Liver (tissue), 9 donors: ENCODE results near the gene SYNPR. TPM values are rescaled to one million over a fixed set of nuclear protein-coding genes. Genes with fewer than 3 reads are reported as not detected.

Experiments
- DNase-seq: peaks from one replicate; pipeline ENCODE4 v3.0.0-alpha.2; 2017; ENCODE audit warnings: low spot score
- H3K27ac ChIP-seq, 2 donors: one replicate each; pipeline ENCODE4 v1.7.0; 2013; ENCODE audit warnings: inconsistent platforms in 2 of 2, low read length in 2 of 2, control low read depth in 1 of 2, low read depth in 1 of 2, mild to moderate bottlenecking in 1 of 2
- H3K27me3 ChIP-seq, 4 donors: one replicate each; pipeline versions ENCODE4 v1.6.1 to v1.7.0; 2013; ENCODE audit warnings: low read length in 3 of 4, inconsistent platforms in 1 of 4, mild to moderate bottlenecking in 1 of 4, moderate library complexity in 1 of 4; ENCODE audit not compliant: control insufficient read depth in 4 of 4, insufficient read depth in 4 of 4
- H3K36me3 ChIP-seq, 4 donors: one replicate each; pipeline versions ENCODE4 v1.6.1 to v1.7.0; 2013; ENCODE audit warnings: low read length in 3 of 4, mild to moderate bottlenecking in 3 of 4, low read depth in 1 of 4, moderate library complexity in 1 of 4; ENCODE audit not compliant: control insufficient read depth in 4 of 4, insufficient read depth in 3 of 4
- H3K4me1 ChIP-seq, 4 donors: one replicate each; pipeline versions ENCODE4 v1.6.1 to v1.7.0; 2013; ENCODE audit warnings: low read length in 3 of 4, mild to moderate bottlenecking in 3 of 4, moderate library complexity in 1 of 4; ENCODE audit not compliant: control insufficient read depth in 4 of 4, insufficient read depth in 4 of 4
- H3K4me3 ChIP-seq, 3 donors: one replicate each; pipeline versions ENCODE4 v1.6.1 to v1.7.0; 2013; ENCODE audit warnings: low read length in 3 of 3, control low read depth in 1 of 3, low read depth in 1 of 3, mild to moderate bottlenecking in 1 of 3
- H3K9ac ChIP-seq, 2 donors: one replicate each; pipeline ENCODE4 v1.7.0; 2013; ENCODE audit warnings: low read length in 2 of 2, mild to moderate bottlenecking in 2 of 2, moderate library complexity in 2 of 2, control low read depth in 1 of 2, low read depth in 1 of 2
- H3K9me3 ChIP-seq, 4 donors: one replicate each; pipeline versions ENCODE4 v1.6.1 to v1.7.0; 2013; ENCODE audit warnings: low read length in 3 of 4; ENCODE audit not compliant: control insufficient read depth in 4 of 4
- EGR1 ChIP-seq, 2 donors: IDR thresholded peaks; 2 replicates each; pipeline ENCODE4 v1.6.1; 2016 to 2018; ENCODE audit warnings: antibody characterized with exemption in 2 of 2, low read depth in 2 of 2
- FOXA1 ChIP-seq: IDR thresholded peaks from 2 replicates; pipeline ENCODE4 v1.6.1; 2016; ENCODE audit warnings: antibody characterized with exemption
- FOXA2 ChIP-seq: IDR thresholded peaks from 2 replicates; pipeline ENCODE4 v1.6.1; 2016; ENCODE audit warnings: antibody characterized with exemption
- GABPA ChIP-seq, 2 donors: IDR thresholded peaks in 1 of 2; conservative IDR thresholded peaks in 1 of 2; 2 replicates each; pipeline ENCODE4 v1.6.1; 2016; ENCODE audit warnings: antibody characterized with exemption in 2 of 2, mild to moderate bottlenecking in 1 of 2, moderate library complexity in 1 of 2
- HNF4A ChIP-seq, 2 donors: conservative IDR thresholded peaks; 2 replicates each; pipeline ENCODE4 v1.6.1; 2016; ENCODE audit warnings: antibody characterized with exemption in 2 of 2, mild to moderate bottlenecking in 2 of 2
- HNF4G ChIP-seq: IDR thresholded peaks from 2 replicates; pipeline ENCODE4 v1.6.1; 2016; ENCODE audit warnings: antibody characterized with exemption
- JUND ChIP-seq, 2 donors: IDR thresholded peaks; 2 replicates each; pipeline ENCODE4 v1.6.1; 2016; ENCODE audit warnings: antibody characterized with exemption in 2 of 2
- NR2F2 ChIP-seq: IDR thresholded peaks from 2 replicates; pipeline ENCODE4 v1.6.1; 2016; ENCODE audit warnings: antibody characterized with exemption
- RAD21 ChIP-seq, 2 donors: IDR thresholded peaks; 2 replicates each; pipeline ENCODE4 v1.6.1; 2016; ENCODE audit warnings: antibody characterized with exemption in 2 of 2, mild to moderate bottlenecking in 2 of 2
- RXRA ChIP-seq, 2 donors: IDR thresholded peaks; 2 replicates each; pipeline ENCODE4 v1.6.1; 2017 to 2018; ENCODE audit warnings: antibody characterized with exemption in 2 of 2, mild to moderate bottlenecking in 1 of 2
- SP1 ChIP-seq: IDR thresholded peaks from 2 replicates; pipeline ENCODE4 v1.6.1; 2018; ENCODE audit warnings: antibody characterized with exemption, mild to moderate bottlenecking
- TAF1 ChIP-seq: conservative IDR thresholded peaks from 2 replicates; pipeline ENCODE4 v1.6.1; 2016; ENCODE audit warnings: antibody characterized with exemption, mild to moderate bottlenecking
- YY1 ChIP-seq: IDR thresholded peaks from 2 replicates; pipeline ENCODE4 v1.6.1; 2016; ENCODE audit warnings: antibody characterized with exemption, mild to moderate bottlenecking
- WGBS: extraction: QIAGEN DNeasy Blood & Tissue Kit; methylation state at CpG from one replicate; pipeline ENCODE4 v1.1.7; 2013; 5-methylcytosine and 5-hydroxymethylcytosine counted together
- polyA plus RNA-seq, 2 donors: library from polyadenylated mRNA; stranded (reverse) in 1 of 2; unstranded in 1 of 2; fragments of 200-250 nt in 1 of 2; fragments of >200 nt in 1 of 2; fragmentation: Nextera tagmentation in 1 of 2; extraction: Ambion mirVana in 1 of 2; gene quantifications; one replicate each; pipeline versions ENCODE4 v1.2.1 to v1.2.3, GENCODE V29; 2013 to 2015
- total RNA-seq, 2 donors: library from RNA; depleted of rRNA; stranded (reverse); fragments of >200 nt; gene quantifications; one replicate each; pipeline ENCODE4 v1.2.3, GENCODE V29; 2014
- TF ChIP-seq, protein P1 (sequence below): IDR thresholded peaks from 2 replicates; pipeline ENCODE4 v1.6.1; 2016; ENCODE audit warnings: antibody characterized with exemption, mild to moderate bottlenecking
- TF ChIP-seq, protein P2 (sequence below): IDR thresholded peaks from 2 replicates; pipeline ENCODE4 v1.6.1; 2016; ENCODE audit warnings: antibody characterized with exemption
- TF ChIP-seq, protein P3 (sequence below): fragments of 150-350 bp; IDR thresholded peaks from 2 replicates; pipeline ENCODE4 v1.5.1; 2017; ENCODE audit warnings: improper control_type of control experiment, low read depth, low read length; ENCODE audit not compliant: missing input control
- TF ChIP-seq, protein P4 (sequence below): IDR thresholded peaks from 2 replicates; pipeline ENCODE4 v1.6.1; 2016; ENCODE audit warnings: antibody characterized with exemption
- TF ChIP-seq, protein P5 (sequence below): IDR thresholded peaks from 2 replicates; pipeline ENCODE4 v1.6.1; 2016; ENCODE audit warnings: antibody characterized with exemption
- donor health status: healthy.
- donor health status: healthy.
- donor health status: healthy.
- donor health status: healthy.
- donor health status: healthy.

Gene SYNPR
- total and polyA plus RNA-seq, 4 donors = not detected

DNA sequence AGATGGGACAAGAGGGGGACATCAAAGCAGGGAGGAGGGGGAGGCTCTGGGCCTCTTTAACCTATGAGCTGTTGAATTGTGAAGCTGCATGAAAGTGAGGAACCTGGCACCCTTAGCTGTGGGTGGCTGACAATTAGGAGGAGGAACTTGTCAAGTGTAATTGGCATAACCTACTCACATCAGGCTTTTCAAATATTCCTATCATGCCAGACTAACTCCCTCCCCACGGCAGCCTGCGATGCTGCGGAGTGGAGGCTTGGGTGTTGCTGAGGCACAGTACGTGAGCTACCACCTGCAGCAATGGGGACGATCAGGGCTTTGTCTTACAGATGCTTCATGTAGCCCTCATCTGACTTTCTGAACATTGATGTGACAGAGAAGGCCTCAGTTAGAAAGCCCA lies 193.7 kb downstream of the SYNPR start:
- DNase-seq = no peak
- Histone ChIP-seq H3K27me3 (no peaks in the 10 kb centered on the region), H3K4me3 (no peak overlapping the region), H3K36me3 (no peaks in the 10 kb centered on the region), H3K9ac (no peak overlapping the region), H3K9me3 (no peaks in the 10 kb centered on the region), H3K27ac (no peak overlapping the region), H3K4me1 (no peaks in the 10 kb centered on the region)
- WGBS = 83% methylated on average over 5 of the region's 5 CpGs
- TF ChIP-seq FOXA1 (no peak), SP1 (no peak), RXRA (IDR thresholded peaks at IDR 0.05) (no peak), JUND (IDR thresholded peaks at IDR 0.05) (no peak), NR2F2 (no peak), TAF1 (no peak), FOXA2 (no peak), YY1 (no peak), HNF4A (conservative IDR thresholded peaks at IDR 0.05) (no peak), RAD21 (IDR thresholded peaks at IDR 0.05) (no peak), HNF4G (no peak), GABPA (IDR thresholded peaks at IDR 0.05 in 1 of 2, conservative IDR thresholded peaks at IDR 0.05 in 1 of 2) (no peak), EGR1 (IDR thresholded peaks at IDR 0.05; ENCODE audit: low read depth in 2 of 2) (no peak)
- TF ChIP-seq, protein P1, sequence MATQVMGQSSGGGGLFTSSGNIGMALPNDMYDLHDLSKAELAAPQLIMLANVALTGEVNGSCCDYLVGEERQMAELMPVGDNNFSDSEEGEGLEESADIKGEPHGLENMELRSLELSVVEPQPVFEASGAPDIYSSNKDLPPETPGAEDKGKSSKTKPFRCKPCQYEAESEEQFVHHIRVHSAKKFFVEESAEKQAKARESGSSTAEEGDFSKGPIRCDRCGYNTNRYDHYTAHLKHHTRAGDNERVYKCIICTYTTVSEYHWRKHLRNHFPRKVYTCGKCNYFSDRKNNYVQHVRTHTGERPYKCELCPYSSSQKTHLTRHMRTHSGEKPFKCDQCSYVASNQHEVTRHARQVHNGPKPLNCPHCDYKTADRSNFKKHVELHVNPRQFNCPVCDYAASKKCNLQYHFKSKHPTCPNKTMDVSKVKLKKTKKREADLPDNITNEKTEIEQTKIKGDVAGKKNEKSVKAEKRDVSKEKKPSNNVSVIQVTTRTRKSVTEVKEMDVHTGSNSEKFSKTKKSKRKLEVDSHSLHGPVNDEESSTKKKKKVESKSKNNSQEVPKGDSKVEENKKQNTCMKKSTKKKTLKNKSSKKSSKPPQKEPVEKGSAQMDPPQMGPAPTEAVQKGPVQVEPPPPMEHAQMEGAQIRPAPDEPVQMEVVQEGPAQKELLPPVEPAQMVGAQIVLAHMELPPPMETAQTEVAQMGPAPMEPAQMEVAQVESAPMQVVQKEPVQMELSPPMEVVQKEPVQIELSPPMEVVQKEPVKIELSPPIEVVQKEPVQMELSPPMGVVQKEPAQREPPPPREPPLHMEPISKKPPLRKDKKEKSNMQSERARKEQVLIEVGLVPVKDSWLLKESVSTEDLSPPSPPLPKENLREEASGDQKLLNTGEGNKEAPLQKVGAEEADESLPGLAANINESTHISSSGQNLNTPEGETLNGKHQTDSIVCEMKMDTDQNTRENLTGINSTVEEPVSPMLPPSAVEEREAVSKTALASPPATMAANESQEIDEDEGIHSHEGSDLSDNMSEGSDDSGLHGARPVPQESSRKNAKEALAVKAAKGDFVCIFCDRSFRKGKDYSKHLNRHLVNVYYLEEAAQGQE = no peak
- TF ChIP-seq, protein P2, sequence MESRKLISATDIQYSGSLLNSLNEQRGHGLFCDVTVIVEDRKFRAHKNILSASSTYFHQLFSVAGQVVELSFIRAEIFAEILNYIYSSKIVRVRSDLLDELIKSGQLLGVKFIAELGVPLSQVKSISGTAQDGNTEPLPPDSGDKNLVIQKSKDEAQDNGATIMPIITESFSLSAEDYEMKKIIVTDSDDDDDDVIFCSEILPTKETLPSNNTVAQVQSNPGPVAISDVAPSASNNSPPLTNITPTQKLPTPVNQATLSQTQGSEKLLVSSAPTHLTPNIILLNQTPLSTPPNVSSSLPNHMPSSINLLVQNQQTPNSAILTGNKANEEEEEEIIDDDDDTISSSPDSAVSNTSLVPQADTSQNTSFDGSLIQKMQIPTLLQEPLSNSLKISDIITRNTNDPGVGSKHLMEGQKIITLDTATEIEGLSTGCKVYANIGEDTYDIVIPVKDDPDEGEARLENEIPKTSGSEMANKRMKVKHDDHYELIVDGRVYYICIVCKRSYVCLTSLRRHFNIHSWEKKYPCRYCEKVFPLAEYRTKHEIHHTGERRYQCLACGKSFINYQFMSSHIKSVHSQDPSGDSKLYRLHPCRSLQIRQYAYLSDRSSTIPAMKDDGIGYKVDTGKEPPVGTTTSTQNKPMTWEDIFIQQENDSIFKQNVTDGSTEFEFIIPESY = no peak
- TF ChIP-seq, protein P3, sequence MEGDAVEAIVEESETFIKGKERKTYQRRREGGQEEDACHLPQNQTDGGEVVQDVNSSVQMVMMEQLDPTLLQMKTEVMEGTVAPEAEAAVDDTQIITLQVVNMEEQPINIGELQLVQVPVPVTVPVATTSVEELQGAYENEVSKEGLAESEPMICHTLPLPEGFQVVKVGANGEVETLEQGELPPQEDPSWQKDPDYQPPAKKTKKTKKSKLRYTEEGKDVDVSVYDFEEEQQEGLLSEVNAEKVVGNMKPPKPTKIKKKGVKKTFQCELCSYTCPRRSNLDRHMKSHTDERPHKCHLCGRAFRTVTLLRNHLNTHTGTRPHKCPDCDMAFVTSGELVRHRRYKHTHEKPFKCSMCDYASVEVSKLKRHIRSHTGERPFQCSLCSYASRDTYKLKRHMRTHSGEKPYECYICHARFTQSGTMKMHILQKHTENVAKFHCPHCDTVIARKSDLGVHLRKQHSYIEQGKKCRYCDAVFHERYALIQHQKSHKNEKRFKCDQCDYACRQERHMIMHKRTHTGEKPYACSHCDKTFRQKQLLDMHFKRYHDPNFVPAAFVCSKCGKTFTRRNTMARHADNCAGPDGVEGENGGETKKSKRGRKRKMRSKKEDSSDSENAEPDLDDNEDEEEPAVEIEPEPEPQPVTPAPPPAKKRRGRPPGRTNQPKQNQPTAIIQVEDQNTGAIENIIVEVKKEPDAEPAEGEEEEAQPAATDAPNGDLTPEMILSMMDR = no peak
- TF ChIP-seq, protein P4, sequence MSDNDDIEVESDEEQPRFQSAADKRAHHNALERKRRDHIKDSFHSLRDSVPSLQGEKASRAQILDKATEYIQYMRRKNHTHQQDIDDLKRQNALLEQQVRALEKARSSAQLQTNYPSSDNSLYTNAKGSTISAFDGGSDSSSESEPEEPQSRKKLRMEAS = no peak
- TF ChIP-seq, protein P5, sequence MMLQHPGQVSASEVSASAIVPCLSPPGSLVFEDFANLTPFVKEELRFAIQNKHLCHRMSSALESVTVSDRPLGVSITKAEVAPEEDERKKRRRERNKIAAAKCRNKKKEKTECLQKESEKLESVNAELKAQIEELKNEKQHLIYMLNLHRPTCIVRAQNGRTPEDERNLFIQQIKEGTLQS = no peak
